OCI-LY7 (cell line): ENCODE results near the gene HGS. TPM values are rescaled to one million over a fixed set of nuclear protein-coding genes. Genes with fewer than 3 reads are reported as not detected.

ENCODE experiments used
- BruUV-seq: library from RNA; stranded (reverse); fragments of 400-500 nt; replicated peaks from 2 replicates; lab custom pipeline; 2021; lab: Mats Ljungman, UMichigan
- CTCF ChIA-PET: fragments of 300-600 bp; sonication (Branson Sonifier 250); formaldehyde crosslinking; loops from one replicate; lab custom pipeline; 2022; ENCODE audit warnings: antibody characterized with exemption; ENCODE audit not compliant: unreplicated experiment; lab: Charles Lee
- POLR2A ChIA-PET: fragments of 300-600 bp; sonication (Branson Sonifier 250); formaldehyde crosslinking; loops from one replicate; lab custom pipeline; 2022; ENCODE audit warnings: antibody characterized with exemption; lab: Charles Lee
- DNase-seq: peaks from one replicate; pipeline ENCODE4 v3.0.0-alpha.2; 2015; ENCODE audit warnings: low spot score
- H2AFZ ChIP-seq: fragments of 200-600 bp; sonication (generic), shearing (Covaris generic); 2 replicates; pipeline ENCODE4 v1.6.1; 2014; ENCODE audit warnings: mild to moderate bottlenecking, antibody characterized with exemption, low read length, moderate library complexity
- H3K27ac ChIP-seq: fragments of 200-600 bp; sonication (generic); 2 replicates; pipeline ENCODE4 v1.5.1; 2014; ENCODE audit warnings: mixed run types, low read depth, mild to moderate bottlenecking, moderate library complexity, low read length, inconsistent platforms; ENCODE audit not compliant: poor library complexity, severe bottlenecking
- H3K36me3 ChIP-seq: fragments of 200-600 bp; sonication (generic); 2 replicates; pipeline ENCODE4 v1.6.1; 2014; ENCODE audit warnings: mild to moderate bottlenecking, antibody characterized with exemption, low read length, moderate library complexity, mixed read lengths; ENCODE audit not compliant: insufficient read depth
- H3K4me1 ChIP-seq: fragments of 200-600 bp; sonication (generic); 2 replicates; pipeline ENCODE4 v1.5.1; 2014; ENCODE audit warnings: mild to moderate bottlenecking, low read length; ENCODE audit not compliant: insufficient read depth, poor library complexity, severe bottlenecking
- H3K4me2 ChIP-seq: fragments of 200-600 bp; sonication (generic); 2 replicates; pipeline ENCODE4 v1.6.1; 2014; ENCODE audit warnings: mild to moderate bottlenecking, low read length
- H3K4me3 ChIP-seq: fragments of 200-600 bp; sonication (generic); 2 replicates; pipeline ENCODE4 v1.5.1; 2014; ENCODE audit warnings: mild to moderate bottlenecking, low read depth, low read length; ENCODE audit not compliant: poor library complexity, severe bottlenecking
- H3K79me2 ChIP-seq: fragments of 200-600 bp; sonication (generic); 2 replicates; pipeline ENCODE4 v1.6.1; 2016; ENCODE audit warnings: low read depth, mild to moderate bottlenecking, low read length, moderate library complexity, mixed read lengths; ENCODE audit not compliant: insufficient read depth
- H3K9me2 ChIP-seq: fragments of 200-600 bp; sonication (generic); 2 replicates; pipeline ENCODE4 v1.6.1; 2016; ENCODE audit warnings: mild to moderate bottlenecking, low read length, mixed read lengths; ENCODE audit not compliant: insufficient read depth
- H3K9me3 ChIP-seq: fragments of 200-600 bp; sonication (generic); 2 replicates; pipeline ENCODE4 v1.6.1; 2014; ENCODE audit warnings: mild to moderate bottlenecking, mixed run types, low read length, mixed read lengths
- H4K20me1 ChIP-seq: fragments of 200-600 bp; sonication (generic); 2 replicates; pipeline ENCODE4 v1.6.1; 2014; ENCODE audit warnings: mild to moderate bottlenecking, antibody characterized with exemption, low read length, moderate library complexity, mixed read lengths; ENCODE audit not compliant: insufficient read depth
- EZH2phosphoT487 ChIP-seq: fragments of 200-600 bp; sonication (generic); IDR thresholded peaks from 2 replicates; pipeline ENCODE4 v1.6.1; 2018; ENCODE audit warnings: low read depth, borderline replicate concordance, mild to moderate bottlenecking, mixed run types, antibody characterized with exemption, low read length, moderate library complexity, mixed read lengths
- intact Hi-C: fragments of 100-400 bp; cut with micrococcal nuclease; formaldehyde crosslinking; loops from one replicate; pipeline ENCODE4 v1.10.0; 2022; ENCODE audit not compliant: unreplicated experiment
- total RNA-seq, 2 experiments: library from RNA; depleted of rRNA in 1 of 2; stranded (reverse); fragments of >200 nt in 1 of 2; shearing (Covaris generic) in 1 of 2; gene quantifications; 2 replicates each; pipeline ENCODE4 v1.2.3, GENCODE V29; 2014 to 2022
- TF ChIP-seq, protein P1 (sequence below): fragments of 200-600 bp; sonication (generic); conservative IDR thresholded peaks from 2 replicates; pipeline ENCODE4 v1.5.1; 2014; ENCODE audit warnings: mild to moderate bottlenecking, antibody characterized with exemption, low read length, moderate library complexity, mixed read lengths

Gene HGS
- total RNA-seq, 2 experiments from 2014 or later = 162 to 175 TPM

- no TSS peak for BruUV-seq
- intact Hi-C loops = loop anchor here (5.0 kb wide), 1 partner anchor 86 kb away; the partner anchor contains the start of gene FAAP100
- no peak for DNase-seq
- H4K20me1 ChIP-seq = peaks cover 13% of the 10 kb centered on the region; the same call in 1 of the 2 replicates
- peaks cover 30% of the 10 kb centered on the region for H3K79me2 ChIP-seq
- H2AFZ ChIP-seq = no peak overlapping the region
- ChIA-PET CTCF (no interaction called here), POLR2A (interaction anchor here (0.6 to 0.7 kb wide), 3 partner anchors 65 to 1209 kb away, joined by 3 to 6 read pairs (median 5); partner anchors contain the start of gene MRPL12)
- H3K36me3 ChIP-seq = peaks cover 7% of the 10 kb centered on the region
- peaks cover 15% of the 10 kb centered on the region for H3K4me1 ChIP-seq
- no peak overlapping the region for H3K4me3 ChIP-seq
- TF ChIP-seq, protein P1, sequence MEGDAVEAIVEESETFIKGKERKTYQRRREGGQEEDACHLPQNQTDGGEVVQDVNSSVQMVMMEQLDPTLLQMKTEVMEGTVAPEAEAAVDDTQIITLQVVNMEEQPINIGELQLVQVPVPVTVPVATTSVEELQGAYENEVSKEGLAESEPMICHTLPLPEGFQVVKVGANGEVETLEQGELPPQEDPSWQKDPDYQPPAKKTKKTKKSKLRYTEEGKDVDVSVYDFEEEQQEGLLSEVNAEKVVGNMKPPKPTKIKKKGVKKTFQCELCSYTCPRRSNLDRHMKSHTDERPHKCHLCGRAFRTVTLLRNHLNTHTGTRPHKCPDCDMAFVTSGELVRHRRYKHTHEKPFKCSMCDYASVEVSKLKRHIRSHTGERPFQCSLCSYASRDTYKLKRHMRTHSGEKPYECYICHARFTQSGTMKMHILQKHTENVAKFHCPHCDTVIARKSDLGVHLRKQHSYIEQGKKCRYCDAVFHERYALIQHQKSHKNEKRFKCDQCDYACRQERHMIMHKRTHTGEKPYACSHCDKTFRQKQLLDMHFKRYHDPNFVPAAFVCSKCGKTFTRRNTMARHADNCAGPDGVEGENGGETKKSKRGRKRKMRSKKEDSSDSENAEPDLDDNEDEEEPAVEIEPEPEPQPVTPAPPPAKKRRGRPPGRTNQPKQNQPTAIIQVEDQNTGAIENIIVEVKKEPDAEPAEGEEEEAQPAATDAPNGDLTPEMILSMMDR = no peak
- no peak for TF ChIP-seq EZH2phosphoT487
- H3K9me2 ChIP-seq = no peaks in the 10 kb centered on the region
- H3K27ac ChIP-seq = no peak overlapping the region
- H3K9me3 ChIP-seq = no peaks in the 10 kb centered on the region
- H3K4me2 ChIP-seq = no peak overlapping the region
Observed at GRCh38 chr17:81638683-81639082, 45.1 kb upstream of the HGS start.

GRCh38 chr17:81640011-81640410 is 43.8 kb upstream of the HGS start:
- Histone ChIP-seq H3K9me3 (no peaks in the 10 kb centered on the region), H3K79me2 (peaks cover 17% of the 10 kb centered on the region), H3K36me3 (no peaks in the 10 kb centered on the region), H4K20me1 (peaks cover 13% of the 10 kb centered on the region; the same call in 1 of the 2 replicates), H3K27ac (no peak overlapping the region), H3K4me3 (no peak overlapping the region), H2AFZ (no peak overlapping the region), H3K4me1 (peaks cover 15% of the 10 kb centered on the region), H3K4me2 (no peak overlapping the region), H3K9me2 (no peaks in the 10 kb centered on the region)
- no peak for DNase-seq
- POLR2A ChIA-PET = no interaction called here
- TF ChIP-seq, protein P1 = no peak
- no peak for TF ChIP-seq EZH2phosphoT487
- intact Hi-C loops = no loop called here
- BruUV-seq = no TSS peak
- CTCF ChIA-PET = no interaction called here

- Histone ChIP-seq H3K79me2 (no peaks in the 10 kb centered on the region), H3K4me3 (no peak overlapping the region), H3K4me2 (no peak overlapping the region), H3K9me2 (no peaks in the 10 kb centered on the region), H2AFZ (no peak overlapping the region), H4K20me1 (no peaks in the 10 kb centered on the region), H3K4me1 (peaks cover 5% of the 10 kb centered on the region), H3K36me3 (no peaks in the 10 kb centered on the region), H3K27ac (no peak overlapping the region), H3K9me3 (no peaks in the 10 kb centered on the region)
- DNase-seq = no peak
- no TSS peak for BruUV-seq
- ChIA-PET CTCF (no interaction called here), POLR2A (no interaction called here)
- intact Hi-C loops = no loop called here
- TF ChIP-seq, protein P1 = no peak
- TF ChIP-seq EZH2phosphoT487 = no peak
Observed at GRCh38 chr17:81641825-81642489, 41.9 kb upstream of the HGS start.
